T-helper 9 cell (primary cell): ENCODE results near the gene SUMF1.
"Not testable (repeated sequence)": the region's sequence is repeated elsewhere in the genome, so short reads cannot be mapped to it uniquely, and the experiment has no call there.

Experiments used
- DNase-seq: peaks from one replicate; pipeline ENCODE4 v3.0.0-alpha.2; 2020

Gene SUMF1

DNA sequence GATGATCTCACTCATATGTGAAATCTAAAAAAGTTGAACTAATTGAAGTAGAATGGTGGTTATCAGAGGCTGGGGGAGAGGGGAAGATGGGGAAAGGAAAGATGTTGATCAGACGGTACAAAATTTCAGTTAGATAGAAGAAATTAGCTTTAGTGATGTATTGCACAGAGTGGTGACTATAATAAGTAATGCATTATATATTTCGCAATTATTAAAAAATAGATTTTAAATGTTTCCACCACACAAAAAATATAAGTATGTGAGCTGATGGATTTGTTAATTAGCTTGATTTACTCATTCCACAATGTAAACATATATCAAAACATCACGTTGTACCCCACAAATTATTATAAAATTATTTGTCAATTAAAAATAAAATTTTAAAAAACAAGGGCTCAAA is 8.1 kb downstream of the SUMF1 start:
- no peak for DNase-seq

DNA sequence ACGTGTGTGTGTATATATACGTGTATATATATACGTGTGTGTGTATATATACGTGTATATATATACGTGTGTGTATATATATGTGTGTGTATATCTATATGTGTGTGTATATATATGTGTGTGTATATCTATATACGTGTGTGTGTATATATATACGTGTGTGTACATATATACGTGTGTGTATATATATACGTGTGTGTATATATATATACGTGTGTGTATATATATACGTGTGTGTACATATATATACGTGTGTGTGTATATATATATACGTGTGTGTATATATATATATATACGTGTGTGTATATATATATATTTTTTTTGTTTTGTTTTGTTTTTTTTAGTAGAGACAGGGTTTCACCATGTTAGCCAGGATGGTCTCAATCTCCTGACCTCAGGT is 10.3 kb downstream of the SUMF1 start:
- DNase-seq, result not testable (repeated sequence)

DNA sequence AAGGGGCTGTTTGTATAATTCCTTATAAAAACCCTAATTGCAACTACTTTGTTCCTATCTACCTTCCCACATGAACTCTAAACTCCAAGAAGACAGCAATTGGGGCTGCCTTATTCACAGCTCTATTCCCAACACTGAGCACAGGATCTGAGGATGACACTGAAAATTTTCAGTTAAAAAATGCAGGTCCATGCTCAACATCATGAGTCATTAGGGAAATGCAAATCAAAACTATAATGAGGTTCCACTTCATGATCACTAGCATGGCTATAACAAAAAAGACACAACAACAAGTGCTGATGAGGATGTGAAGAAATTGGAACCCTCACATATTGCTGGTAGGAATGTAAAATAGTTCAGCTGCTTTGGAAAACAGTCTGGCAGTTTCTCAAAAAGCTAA is 12.9 kb downstream of the SUMF1 start:
- no peak for DNase-seq

DNA sequence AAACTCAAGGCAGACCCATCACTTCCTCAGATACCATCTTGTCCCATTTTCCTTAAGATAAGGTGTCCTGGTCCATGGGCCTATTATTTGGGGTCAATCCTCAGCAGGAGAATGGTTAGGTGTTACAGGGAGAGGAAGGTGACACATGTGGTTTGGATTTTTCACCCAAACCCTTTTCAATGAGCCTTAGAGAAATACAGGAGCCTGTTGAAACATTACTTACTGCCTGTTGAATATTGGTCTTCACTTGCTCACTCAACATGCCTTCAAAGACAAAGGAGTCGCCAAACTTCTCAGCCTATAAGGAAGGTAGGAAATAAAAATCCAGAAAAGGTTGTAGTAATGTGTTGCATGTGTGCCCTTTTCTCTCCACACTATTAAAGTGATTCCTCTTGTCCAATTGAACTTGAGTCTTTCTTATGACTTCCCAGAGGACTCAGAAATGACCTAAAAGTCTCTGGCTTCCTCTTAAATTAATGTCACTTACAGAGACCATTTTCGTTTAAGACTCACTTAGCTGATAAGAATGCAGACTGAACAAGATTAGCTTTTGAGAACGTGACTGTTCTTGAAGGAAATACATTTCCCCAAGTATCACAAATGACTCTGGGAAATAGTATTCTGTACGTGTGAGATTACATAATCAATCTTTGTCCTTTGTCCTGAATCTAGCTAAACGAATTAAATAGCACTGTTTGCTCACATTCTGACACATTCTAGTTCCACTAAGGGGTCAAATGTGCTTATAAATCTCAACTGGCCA is 17.8 kb downstream of the SUMF1 start:
- DNase-seq, result no peak

DNA sequence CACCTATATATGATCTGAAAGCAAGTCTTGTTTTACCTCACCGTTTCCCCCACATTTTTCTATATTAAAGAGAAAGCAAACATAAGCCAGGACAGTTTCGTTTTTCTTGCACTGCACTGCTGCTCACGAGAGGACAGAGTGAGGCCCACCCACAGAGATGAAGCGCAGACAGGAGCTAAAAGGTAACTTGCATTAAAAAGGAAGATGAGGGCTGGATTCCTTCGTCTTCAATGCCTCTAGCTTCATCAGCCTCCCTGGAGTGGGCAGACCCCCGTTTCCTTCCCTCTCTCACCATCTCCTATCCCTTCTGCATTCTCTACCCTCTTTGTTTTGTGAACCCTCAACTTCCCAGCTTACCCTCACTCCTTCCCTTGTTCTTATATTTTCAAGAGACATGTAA is 18.9 kb downstream of the SUMF1 start:
- DNase-seq, result no peak

DNA sequence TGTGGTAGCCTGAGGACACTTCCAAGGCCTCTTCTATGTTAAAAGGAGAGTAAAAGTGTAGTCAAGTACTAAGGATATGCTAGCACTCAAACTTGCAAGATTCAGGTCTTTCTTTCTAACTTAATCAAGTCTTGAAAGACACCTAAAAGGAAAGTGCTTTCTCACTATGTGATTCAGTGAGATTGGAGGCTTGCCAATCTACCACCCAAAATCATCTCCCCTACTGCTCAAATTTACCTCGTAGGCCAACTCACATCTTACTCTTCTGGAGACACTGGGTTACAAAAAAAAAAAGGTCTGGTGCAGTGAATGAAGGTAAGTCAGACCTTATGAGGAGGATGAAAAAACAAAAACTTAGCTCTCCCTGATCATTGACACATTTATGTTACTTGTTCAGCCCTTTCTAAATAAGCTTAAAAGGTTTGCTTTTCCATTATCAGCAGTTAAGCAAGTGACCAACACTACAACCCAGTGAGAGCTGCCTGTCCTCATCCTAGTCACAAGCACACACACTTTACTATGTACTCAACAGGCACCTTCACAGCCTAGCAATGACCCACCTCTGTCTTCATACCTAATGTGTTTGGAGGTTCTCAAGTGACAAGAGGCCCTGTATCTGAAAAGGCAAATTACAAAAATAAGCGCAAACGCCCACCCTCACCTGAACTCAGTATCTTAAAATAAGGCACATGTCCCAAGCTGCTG is 19.6 kb downstream of the SUMF1 start:
- no peak for DNase-seq

DNA sequence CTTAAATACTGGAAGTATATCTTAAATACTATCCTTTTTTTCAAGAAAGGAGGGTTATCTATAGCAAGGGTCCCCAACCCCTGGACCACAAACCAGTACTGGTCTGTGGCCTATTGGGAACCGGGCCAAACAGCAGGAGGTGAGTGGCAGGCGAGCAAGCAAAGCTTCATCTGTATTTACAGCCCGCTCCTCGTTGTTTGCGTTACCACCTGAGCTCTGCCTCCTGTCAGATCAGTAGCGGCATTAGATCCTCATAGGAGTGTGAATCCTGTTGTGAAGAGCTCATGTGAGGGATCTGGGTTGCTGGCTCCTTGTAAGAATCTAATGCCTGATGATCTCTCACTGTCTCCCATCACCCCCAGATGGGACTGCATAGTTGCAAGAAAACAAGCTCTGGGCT is 26.1 kb downstream of the SUMF1 start:
- no peak for DNase-seq

DNA sequence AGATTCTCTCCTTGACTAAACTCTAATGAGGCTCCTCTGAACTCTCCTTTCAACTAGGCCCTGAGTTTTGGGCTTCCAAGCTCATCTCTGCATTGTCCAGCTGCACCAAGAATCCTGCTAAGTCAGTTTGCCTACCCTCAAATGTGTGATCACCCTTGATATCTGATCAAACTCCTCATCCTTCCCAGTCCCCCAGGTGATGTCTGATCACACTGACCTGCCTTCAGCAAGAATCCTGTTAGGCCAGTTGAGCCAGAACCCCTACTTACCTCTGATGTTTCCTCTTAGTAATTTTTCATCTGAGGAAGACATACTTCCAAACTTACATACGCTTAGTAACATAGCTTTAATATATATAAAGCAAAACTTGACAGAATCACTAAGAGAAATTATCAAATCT is 28.8 kb downstream of the SUMF1 start:
- no peak for DNase-seq

DNA sequence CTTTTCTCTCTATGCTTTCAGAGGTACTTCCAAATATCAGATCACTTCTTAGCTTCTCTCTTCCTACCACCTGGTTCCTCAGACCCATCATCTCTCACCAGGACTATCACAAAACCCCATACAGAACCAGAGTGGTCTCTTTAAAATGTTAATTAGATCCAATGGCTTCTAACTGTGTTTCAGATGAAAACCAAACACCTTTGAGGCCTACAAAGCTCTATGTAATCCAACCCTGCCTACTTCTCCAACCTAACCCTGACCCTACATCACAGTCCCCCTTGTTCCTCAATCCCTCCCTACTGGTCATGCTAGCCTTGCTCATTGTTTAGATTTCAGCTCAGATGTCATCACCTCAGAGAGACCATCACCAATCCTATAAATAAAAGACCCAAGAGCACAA is 34.8 kb downstream of the SUMF1 start:
- no peak for DNase-seq

DNA sequence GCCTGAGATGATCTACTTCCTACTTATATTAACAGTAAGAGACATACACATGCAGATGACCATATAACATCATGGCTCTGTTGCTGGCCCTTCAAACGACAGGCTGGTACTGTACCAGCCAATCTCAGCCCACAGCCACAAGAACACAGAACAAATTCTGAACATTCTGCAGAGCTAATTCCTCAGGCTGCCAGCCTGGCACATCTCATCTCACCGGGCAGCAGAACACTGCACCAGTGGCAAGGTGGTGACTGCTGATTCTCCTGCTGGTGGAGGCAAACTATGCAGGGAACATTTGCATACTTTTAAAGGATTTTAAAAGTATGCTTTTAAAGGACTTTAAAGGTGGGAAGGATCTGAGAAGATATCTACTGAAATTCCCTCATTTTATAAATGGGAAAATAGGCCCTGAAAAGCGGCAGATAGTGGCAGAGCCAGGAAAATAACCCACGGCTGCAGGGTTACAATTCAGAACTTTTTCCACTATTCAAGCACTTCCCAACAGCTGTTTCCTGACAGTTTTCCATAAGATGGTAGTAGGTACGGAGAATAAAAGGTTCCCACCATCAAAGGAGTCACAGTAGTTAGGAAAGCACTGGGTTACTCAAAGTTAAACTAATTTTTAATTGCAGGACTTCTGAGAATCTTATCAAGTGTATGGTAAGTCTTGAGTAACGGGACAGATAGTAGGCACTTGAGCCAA is 37.3 kb downstream of the SUMF1 start:
- no peak for DNase-seq

DNA sequence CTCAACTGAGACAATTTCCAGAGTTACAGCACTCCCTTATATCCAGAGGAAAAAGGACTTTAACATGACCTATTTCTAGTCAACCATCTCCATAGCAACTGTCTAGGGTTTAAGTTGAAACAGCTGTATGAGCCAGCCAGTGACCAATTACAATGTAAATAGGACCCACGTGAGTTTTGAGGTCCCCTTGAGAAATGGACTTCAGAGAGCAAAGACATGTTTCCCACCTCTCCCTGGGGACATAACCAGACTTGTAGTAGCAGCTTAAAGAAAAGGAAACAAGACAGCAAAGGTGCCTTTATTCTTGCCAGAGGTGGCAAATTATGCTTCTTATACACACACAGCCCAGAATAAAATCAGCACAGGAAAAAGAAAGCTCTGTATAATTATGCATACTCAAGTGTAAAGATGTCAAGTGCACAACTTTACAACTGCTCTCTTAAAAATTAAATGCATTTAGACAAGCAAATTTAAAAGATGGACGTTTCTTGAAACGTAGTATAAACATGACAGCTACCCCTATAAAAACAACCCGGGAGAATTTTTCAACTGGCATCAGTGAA is 40.2 kb downstream of the SUMF1 start:
- no peak for DNase-seq

DNA sequence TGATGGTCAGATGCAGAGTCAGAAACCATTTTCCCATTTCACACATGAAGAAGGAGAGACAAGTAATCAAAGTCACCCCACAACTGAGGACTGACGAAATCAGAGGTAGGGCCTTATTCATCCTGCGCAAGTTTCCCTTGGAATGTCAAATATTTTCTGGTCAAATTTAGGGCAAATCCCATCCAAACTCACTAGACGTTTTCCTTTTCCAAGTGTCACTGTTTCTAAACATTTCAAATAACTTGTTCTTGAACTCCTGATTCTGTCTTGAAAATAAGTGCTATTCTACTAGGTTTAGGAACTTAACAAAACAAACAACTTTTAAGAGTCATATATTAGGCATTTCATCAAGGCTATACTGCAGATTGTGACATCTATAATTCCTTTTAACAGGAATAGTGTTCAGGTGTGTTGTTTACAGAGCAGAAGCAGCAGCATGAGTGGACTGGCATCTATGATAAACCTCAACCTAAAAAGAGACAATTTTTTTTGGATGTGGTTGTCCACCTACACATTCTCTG is 40.7 kb downstream of the SUMF1 start:
- DNase-seq, result no peak

DNA sequence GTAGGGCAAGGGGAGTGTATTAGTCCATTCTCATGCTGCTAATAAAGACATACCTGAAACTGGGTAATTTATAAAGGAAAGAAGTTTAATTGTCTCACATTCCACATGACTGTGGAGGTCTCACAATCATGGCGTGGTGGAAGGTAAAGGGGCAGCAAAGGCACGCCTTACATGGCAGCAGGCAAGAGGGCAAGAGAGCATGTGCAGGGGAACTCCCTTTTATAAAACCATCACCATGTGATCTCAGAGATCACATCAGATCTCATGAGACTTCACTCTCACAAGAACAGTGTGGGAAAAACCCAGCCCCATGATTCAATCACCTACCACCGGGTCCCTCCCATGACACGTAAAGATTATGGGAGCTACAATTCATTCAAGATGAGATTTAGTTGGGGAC is 41.4 kb downstream of the SUMF1 start:
- no peak for DNase-seq

DNA sequence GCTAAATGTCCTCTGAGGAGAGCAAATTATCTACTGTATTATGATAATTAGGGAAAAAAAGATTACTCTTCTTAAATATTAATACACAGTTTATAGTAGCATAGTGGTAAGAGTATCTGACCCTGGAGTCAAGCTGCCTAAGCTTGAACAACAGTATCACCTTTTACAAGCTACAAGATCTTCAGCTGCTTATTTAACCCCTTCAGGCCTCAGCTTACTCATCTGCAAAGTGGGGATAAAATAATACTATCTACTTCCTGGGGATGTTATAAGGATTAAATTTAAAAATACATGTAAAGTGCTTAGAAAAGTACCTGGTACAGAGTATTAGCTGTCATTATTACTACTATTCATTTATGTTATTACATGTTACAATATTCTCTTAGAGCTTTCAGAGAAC is 42.0 kb downstream of the SUMF1 start:
- no peak for DNase-seq

DNA sequence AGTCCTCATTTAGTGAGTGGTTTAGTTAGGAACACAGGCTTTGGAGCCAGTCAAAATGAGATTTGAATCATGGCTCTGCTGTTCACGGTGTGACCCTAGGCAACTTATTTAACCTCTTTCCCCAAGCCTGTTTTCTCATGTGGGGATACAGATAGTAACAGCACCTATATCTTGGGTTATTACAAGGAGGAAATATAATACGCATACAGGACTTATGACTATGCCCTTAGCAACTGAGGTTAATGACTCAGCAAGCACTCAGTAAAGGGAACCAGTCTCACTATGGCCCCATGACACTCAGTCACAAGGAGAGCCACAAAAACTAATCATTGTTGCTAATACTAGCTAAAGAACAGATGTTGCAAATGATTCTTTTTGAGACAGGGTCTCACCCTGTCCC is 45.9 kb downstream of the SUMF1 start:
- no peak for DNase-seq

DNA sequence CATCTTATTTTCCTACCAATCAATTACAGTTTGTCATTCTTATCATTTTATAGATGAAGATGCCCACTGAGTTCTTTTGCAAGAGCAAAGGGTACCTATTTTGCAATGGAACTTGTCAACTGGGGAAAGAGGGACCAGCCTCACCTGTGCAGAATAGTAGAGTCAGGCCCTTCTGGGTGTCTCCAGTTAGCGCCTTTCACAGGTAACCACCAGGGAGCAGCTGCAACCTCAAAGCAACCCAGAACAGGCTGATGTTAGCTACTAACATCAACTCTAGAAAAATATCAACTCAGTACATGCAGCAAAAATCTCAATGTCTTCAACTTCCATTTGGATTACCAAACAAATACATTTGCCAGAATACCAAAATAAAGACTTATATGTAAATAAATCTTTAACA is 47.1 kb downstream of the SUMF1 start:
- no peak for DNase-seq

DNA sequence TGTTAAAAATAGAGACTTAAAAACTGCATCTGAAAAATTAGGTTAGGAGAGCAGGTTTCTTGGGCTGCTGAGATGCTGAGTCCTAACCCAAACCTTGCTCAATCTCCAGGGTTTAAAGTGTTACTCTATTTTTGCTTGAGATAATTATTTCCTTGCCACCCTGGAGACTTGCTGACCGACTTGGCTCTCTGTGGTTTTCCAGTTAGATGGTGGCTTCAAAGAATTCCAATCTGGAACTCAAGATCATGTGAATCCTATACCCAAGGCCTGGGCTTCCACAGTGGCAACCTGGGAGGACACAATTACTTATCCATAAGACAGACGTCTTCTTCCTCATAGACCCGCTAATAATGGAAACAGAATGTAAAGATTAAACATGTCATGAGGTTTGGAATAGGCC is 47.7 kb downstream of the SUMF1 start:
- no peak for DNase-seq

DNA sequence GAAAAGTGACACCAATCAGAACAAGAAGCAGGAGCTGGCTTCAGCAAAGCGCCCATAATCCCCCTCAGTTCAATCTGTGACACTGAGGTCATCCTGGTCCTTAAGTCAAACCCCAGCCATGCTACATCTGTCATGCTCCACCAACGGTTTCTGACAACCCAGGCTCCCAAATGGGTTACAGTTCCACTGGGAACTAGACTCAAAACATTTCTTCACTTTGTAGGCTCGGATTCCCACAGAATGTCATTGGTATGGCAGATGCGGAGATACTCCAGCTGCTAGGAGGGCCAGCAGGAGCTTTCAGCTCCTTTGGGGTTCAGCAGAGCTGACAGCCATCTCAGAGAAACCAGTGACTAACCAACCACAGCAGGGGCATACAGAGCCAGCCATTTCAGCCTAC is 48.9 kb downstream of the SUMF1 start:
- DNase-seq, result no peak

DNA sequence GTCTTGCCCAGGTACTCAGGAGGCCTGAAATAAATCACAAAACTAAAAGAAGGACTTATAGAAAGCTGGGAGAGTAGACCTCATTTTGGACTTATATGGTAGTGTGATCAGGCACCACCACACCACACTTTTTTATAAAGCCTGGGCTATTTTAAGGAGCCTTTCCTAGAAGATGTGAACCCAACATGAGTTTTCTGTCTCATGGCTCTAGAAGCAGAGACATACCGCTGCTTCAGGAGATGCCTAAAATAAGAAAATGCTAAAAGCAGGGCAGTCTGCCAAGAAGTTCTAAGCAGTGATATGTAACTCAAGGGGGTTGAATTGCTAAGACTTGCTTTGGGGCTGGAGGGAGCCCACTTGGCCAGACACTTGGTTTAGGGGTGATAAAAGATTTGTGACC is 49.6 kb downstream of the SUMF1 start:
- no peak for DNase-seq

DNA sequence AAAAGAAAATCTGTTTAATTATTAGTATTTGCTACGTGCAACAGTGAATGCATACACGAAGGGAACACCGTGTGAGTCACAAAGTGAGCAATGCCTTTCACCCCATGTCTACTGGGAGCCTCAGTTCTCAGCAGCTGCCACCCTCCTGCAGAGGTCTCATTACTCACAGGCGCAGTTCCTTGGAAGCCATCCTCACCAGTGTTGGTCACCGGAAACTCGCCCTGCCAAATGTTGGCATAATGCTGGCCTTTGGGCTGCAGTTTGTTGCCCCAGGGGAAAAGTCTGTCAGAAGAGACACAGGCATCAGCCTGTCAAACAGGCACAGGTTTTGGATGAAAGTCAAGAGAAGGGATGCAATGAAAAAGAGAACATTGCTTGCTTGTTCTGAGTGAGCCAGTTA is 50.1 kb downstream of the SUMF1 start:
- DNase-seq, result no peak

DNA sequence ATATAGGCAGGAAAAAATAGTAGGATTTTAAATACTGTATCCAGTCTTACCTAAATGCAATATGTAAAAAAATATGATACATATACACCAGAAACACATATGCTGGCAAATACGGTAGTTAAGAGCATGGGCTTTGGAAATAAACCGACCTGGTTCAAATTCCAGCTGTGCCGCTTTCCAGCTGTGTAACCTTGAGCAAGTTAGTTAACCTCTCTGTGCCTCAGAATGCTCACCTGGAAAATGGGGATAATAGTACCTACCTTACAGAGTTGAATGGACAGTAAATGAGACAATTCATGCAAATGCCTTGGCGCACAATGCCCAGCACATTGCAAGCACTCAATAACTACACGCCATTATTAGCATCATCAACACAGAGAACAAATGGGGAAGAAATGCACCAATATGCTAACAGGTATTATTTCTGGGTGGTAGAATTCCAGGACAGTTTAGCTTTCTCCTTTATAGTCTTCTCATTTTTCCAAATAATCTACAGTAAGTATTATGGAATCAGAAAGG is 50.6 kb downstream of the SUMF1 start:
- DNase-seq, result no peak

DNA sequence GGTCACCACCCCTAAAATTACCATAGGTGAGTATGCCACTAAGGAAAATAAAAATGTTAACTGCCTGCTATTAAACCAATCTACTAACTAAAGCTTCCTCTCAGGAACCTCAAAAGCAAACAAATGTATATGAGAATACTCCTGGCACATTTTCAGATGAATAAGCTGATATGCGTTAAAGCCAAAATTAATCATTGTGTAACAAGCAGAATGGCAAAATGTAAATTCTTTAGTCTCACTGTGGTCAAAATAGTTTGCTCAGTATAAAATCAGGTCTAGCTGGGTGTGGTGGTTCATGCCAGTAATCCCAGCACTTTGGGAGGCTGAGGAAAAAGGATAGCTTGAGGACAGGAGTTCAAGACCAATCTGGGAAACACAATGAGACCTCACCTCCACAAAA is 53.6 kb downstream of the SUMF1 start:
- no peak for DNase-seq

DNA sequence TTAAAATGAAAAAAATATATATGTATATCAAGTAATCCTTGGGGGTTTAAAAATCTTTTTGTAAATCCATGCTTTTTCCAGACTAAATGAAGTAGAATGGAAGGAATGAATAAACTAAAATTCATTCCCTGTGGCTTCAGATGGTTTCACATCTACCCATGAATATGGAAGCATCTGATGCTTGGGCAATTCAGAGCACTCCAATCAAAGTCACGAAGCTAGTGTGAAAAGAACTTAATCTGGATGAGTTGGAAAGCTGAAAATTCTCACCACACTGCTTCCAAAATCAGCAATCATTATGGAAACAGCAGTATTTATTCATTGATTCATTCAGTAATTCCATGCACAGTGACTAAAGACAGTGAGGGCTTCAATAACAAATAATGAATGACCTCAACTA is 55.2 kb downstream of the SUMF1 start:
- DNase-seq, result no peak
